Fibroblast of lung (primary cell): Measurements from ENCODE around the gene TLCD1. TPM values are rescaled to one million over a fixed set of nuclear protein-coding genes. Genes with fewer than 3 reads are reported as not detected.
A peak's percentile ranks its signal among the peaks of the same experiment; 100 is the strongest.

Source experiments
- DNase-seq, 2 donors: peaks; one replicate each; pipeline versions ENCODE4 v3.0.0 to v3.0.0-alpha.2; 2010; ENCODE audit warnings: low read depth in 2 of 2
- H2AFZ ChIP-seq: 2 replicates; pipeline ENCODE4 v1.5.1; 2012; ENCODE audit warnings: low read length, control low read depth, inconsistent platforms
- H3K27ac ChIP-seq: 2 replicates; pipeline ENCODE4 v1.5.1; 2011; ENCODE audit warnings: low read length, control low read depth; ENCODE audit not compliant: insufficient read depth
- H3K27me3 ChIP-seq: 2 replicates; pipeline ENCODE4 v1.5.1; 2011; ENCODE audit warnings: mild to moderate bottlenecking, low read length; ENCODE audit not compliant: control insufficient read depth, insufficient read depth
- H3K36me3 ChIP-seq: 2 replicates; pipeline ENCODE4 v1.5.1; 2011; ENCODE audit warnings: low read length; ENCODE audit not compliant: control insufficient read depth, insufficient read depth
- H3K4me1 ChIP-seq: 2 replicates; pipeline ENCODE4 v1.5.1; 2011; ENCODE audit warnings: low read length; ENCODE audit not compliant: control insufficient read depth, insufficient read depth; ENCODE audit errors: extremely low read depth
- H3K4me2 ChIP-seq: 2 replicates; pipeline ENCODE4 v1.5.1; 2011; ENCODE audit warnings: low read length, control low read depth; ENCODE audit not compliant: insufficient read depth; ENCODE audit errors: extremely low read depth
- H3K4me3 ChIP-seq, 4 experiments: fragments of 200-600 bp in 1 of 4; sonication (generic) in 1 of 4; replicated peaks in 1 of 4; 2 replicates each; pipeline ENCODE4 v1.5.1; 2011 to 2016; ENCODE audit warnings: low read length in 4 of 4, low read depth in 3 of 4, mild to moderate bottlenecking in 3 of 4, control low read depth in 2 of 4, inconsistent platforms in 1 of 4, mixed read lengths in 1 of 4; ENCODE audit not compliant: insufficient read depth in 1 of 4; ENCODE audit errors: control extremely low read depth in 1 of 4
- H3K79me2 ChIP-seq: 2 replicates; pipeline ENCODE4 v1.5.1; 2012; ENCODE audit warnings: mild to moderate bottlenecking, low read length, inconsistent platforms; ENCODE audit not compliant: control insufficient read depth, insufficient read depth
- H3K9ac ChIP-seq: 2 replicates; pipeline ENCODE4 v1.5.1; 2011; ENCODE audit warnings: mild to moderate bottlenecking, low read length, control low read depth; ENCODE audit not compliant: insufficient read depth
- H3K9me3 ChIP-seq: 2 replicates; pipeline ENCODE4 v1.5.1; 2012; ENCODE audit warnings: low read depth, low read length; ENCODE audit not compliant: control insufficient read depth, insufficient read depth
- H4K20me1 ChIP-seq: 2 replicates; pipeline ENCODE4 v1.5.1; 2011; ENCODE audit warnings: low read length; ENCODE audit not compliant: control insufficient read depth, insufficient read depth; ENCODE audit errors: extremely low read depth
- CTCF ChIP-seq, 2 donors: IDR thresholded peaks in 1 of 2; conservative IDR thresholded peaks in 1 of 2; 1 replicate in 1 of 2; 2 replicates in 1 of 2; pipeline ENCODE4 v1.5.1; 2011 to 2012; ENCODE audit warnings: low read length in 2 of 2, control low read depth in 1 of 2, inconsistent platforms in 1 of 2, low read depth in 1 of 2, mild to moderate bottlenecking in 1 of 2
- EZH2 ChIP-seq: IDR thresholded peaks from 2 replicates; pipeline ENCODE4 v1.5.1; 2012; ENCODE audit warnings: low read length, control low read depth, mild to moderate bottlenecking; ENCODE audit errors: missing control alignments
- polyA plus RNA-seq, 2 donors: library from polyadenylated mRNA; depleted of rRNA in 1 of 2; stranded (reverse) in 1 of 2; unstranded in 1 of 2; fragments of >200 nt; gene quantifications; 2 replicates each; pipeline ENCODE4 v1.2.1, GENCODE V29; 2011 to 2012; ENCODE audit warnings: missing spikeins in 1 of 2
- total RNA-seq: library from RNA; depleted of rRNA; stranded (reverse); fragments of >200 nt; gene quantifications from 2 replicates; pipeline ENCODE4 v1.2.1, GENCODE V29; 2014

Gene TLCD1
- total and polyA plus RNA-seq, 2 donors (not counting 1 experiment from before 2014, with no cell fraction given), result 6.6 to 10.8 TPM

- H3K4me2 ChIP-seq, result no peak overlapping the region
Observed at GRCh38 chr17:28760601-28761562, 34.8 kb upstream of the TLCD1 start.

GRCh38 chr17:28759256-28759865 is 33.3 kb upstream of the TLCD1 start:
- Histone ChIP-seq H3K4me2 (no peak overlapping the region), H2AFZ (no peak overlapping the region), H3K27ac (no peak overlapping the region), H4K20me1 (no peaks in the 10 kb centered on the region), H3K27me3 (no peaks in the 10 kb centered on the region), H3K36me3 (peaks cover 14% of the 10 kb centered on the region), H3K4me1 (peaks cover 2% of the 10 kb centered on the region), H3K9me3 (no peaks in the 10 kb centered on the region), H3K79me2 (no peaks in the 10 kb centered on the region), H3K9ac (no peak overlapping the region), H3K4me3 (no peak overlapping the region)
- TF ChIP-seq EZH2 (no peak), CTCF (conservative IDR thresholded peaks at IDR 0.05 in 1 of 2, IDR thresholded peaks at IDR 0.05 in 1 of 2; ENCODE audit: low read depth in 1 of 2, low read length in 2 of 2) (no peak)
- DNase-seq, result no peak

More at GRCh38 chr17:28760601-28761562, 34.8 kb upstream of the TLCD1 start:
- Histone ChIP-seq H3K36me3 (peaks cover 14% of the 10 kb centered on the region), H3K27ac (no peak overlapping the region), H3K4me3 (no peak overlapping the region), H3K9ac (no peak overlapping the region), H3K27me3 (no peaks in the 10 kb centered on the region), H3K4me1 (no peaks in the 10 kb centered on the region), H3K79me2 (no peaks in the 10 kb centered on the region), H4K20me1 (no peaks in the 10 kb centered on the region), H2AFZ (no peak overlapping the region), H3K9me3 (no peaks in the 10 kb centered on the region)
- TF ChIP-seq CTCF (conservative IDR thresholded peaks at IDR 0.05 in 1 of 2, IDR thresholded peaks at IDR 0.05 in 1 of 2; ENCODE audit: low read depth in 1 of 2, low read length in 2 of 2) (no peak), EZH2 (no peak)
- peak; percentile 38 to 60 for DNase-seq

- no peaks in the 10 kb centered on the region for H3K27me3 ChIP-seq
- TF ChIP-seq CTCF (conservative IDR thresholded peaks at IDR 0.05 in 1 of 2, IDR thresholded peaks at IDR 0.05 in 1 of 2; ENCODE audit: low read depth in 1 of 2, low read length in 2 of 2) (no peak), EZH2 (no peak)
- no peak overlapping the region for H2AFZ ChIP-seq
- H4K20me1 ChIP-seq, result no peaks in the 10 kb centered on the region
- no peak for DNase-seq
- H3K9ac ChIP-seq, result no peak overlapping the region
- H3K4me1 ChIP-seq, result peaks cover 2% of the 10 kb centered on the region
- no peak overlapping the region for H3K4me3 ChIP-seq
- H3K36me3 ChIP-seq, result peaks cover 14% of the 10 kb centered on the region
- H3K4me2 ChIP-seq, result no peak overlapping the region
- no peaks in the 10 kb centered on the region for H3K9me3 ChIP-seq
- no peak overlapping the region for H3K27ac ChIP-seq
- H3K79me2 ChIP-seq, result no peaks in the 10 kb centered on the region
Observed at GRCh38 chr17:28758411-28759121, 32.5 kb upstream of the TLCD1 start.
